GM21529 (cell line): ENCODE data around the gene CMPK2.
"Not testable (repeated sequence)": the region's sequence is repeated elsewhere in the genome, so short reads cannot be mapped to it uniquely, and the experiment has no call there.

Experiments
- ATAC-seq: cut with Tn5 transposase; IDR thresholded peaks from one replicate; pipeline ENCODE4 v1.9.1; 2021; ENCODE audit not compliant: unreplicated experiment

The CMPK2 gene, protein sequence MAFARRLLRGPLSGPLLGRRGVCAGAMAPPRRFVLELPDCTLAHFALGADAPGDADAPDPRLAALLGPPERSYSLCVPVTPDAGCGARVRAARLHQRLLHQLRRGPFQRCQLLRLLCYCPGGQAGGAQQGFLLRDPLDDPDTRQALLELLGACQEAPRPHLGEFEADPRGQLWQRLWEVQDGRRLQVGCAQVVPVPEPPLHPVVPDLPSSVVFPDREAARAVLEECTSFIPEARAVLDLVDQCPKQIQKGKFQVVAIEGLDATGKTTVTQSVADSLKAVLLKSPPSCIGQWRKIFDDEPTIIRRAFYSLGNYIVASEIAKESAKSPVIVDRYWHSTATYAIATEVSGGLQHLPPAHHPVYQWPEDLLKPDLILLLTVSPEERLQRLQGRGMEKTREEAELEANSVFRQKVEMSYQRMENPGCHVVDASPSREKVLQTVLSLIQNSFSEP

DNA sequence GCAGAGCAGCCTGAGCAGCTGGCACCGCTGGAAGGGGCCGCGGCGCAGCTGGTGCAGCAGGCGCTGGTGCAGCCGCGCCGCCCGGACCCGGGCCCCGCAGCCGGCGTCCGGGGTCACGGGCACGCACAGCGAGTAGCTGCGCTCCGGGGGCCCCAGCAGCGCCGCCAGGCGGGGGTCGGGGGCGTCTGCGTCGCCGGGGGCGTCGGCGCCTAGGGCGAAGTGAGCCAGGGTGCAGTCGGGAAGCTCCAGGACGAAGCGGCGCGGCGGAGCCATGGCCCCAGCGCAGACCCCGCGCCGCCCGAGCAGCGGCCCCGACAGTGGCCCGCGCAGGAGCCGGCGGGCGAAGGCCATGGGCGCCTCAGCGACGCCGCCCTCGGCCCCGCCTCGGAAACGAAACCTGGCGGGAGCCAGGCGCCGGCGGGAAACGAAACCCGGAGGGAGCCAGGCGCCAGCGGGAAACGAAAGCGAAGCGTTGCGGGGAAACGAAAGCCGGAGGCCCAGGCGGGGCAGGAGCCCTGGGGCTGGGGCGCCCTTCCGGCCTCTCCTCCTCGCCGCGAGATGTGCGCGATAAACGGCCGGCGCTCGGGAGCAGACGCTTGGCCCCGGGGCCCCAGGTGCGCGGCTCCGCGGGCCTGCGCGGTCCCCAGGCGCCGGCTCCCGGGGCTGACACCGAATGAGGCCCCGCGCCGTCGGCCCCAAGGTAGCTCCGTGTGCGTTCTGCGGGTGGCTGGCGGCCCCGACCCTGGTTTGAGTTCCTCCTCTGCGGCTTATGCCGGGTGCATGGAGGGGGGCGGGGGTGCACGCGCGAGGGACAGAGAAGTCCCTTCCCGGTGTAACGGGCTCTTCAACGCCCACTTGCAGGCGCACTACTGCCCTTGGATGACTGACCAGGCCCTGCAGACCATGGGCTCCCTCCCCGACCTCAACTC is at the start of gene CMPK2:
CMPK2 (minus strand) TSS at position 562 of the 929 bp plus-strand sequence; CDS start at position 351, 211 bp downstream.
- peak; percentile 69 for ATAC-seq

DNA sequence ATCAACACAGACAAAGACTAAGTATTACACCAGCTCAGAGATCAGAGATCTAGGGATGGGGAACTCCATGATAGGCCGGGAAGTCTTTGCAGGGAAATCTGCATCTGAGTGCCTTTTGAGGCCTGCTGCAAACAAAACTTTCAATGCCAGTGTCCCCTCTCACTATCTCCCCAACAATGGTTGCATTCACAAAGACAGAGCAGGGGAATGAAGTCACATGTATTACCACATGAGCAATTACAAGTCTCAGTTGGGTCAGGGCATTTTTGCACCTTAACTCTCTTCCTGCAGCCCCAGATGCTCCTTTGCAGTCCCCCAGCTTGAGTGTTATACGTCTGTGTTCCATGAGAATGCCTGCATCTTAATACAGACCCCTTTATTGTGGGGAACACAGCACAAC is 49.7 kb upstream of the CMPK2 start:
- ATAC-seq: no peak

DNA sequence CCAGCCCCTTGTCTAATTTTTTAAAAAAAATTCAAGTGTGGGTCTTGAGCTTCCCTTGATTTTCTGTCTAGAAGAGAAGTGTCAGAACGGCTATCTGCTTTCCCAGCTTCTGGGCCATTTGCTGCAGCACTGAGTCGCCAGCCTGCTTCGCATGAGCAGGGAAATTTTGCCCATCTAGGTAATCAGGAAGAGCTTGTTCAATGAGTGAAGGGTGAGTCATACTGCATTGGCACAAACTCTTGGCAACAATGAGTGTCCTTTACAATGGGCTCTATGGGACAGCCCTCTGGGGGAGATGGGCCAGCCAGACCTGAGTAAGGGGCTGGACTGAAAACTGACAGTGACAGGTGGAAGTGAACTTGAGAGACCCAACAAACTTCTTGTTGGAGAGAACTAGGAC is 49.1 kb upstream of the CMPK2 start:
- ATAC-seq: no peak

GRCh38 chr2:6913415-6914157 is 47.9 kb upstream of the CMPK2 start:
- no peak for ATAC-seq

DNA sequence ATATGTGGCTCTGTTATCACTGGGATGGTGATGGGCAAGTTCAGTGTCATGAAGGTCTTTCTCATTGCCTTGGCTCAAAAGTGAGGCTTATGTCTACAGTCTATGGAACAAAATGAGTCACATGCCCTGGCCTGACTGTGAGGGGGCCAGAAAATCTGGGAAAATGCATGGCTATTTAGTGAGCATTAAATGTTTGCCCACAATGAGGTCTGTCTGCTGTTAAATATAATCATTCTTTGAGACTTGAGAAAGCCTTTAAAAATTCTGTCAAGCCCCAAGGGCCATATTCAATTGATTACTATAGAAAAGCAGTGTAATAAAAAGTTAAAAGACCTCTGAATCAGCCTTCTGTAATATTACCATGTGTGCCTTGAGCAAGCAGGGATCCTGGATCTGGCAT is 46.0 kb upstream of the CMPK2 start:
- ATAC-seq: no peak

- peak; percentile 98 for ATAC-seq
Measured at GRCh38 chr2:6909431-6910385, 44.0 kb upstream of the CMPK2 start.

DNA sequence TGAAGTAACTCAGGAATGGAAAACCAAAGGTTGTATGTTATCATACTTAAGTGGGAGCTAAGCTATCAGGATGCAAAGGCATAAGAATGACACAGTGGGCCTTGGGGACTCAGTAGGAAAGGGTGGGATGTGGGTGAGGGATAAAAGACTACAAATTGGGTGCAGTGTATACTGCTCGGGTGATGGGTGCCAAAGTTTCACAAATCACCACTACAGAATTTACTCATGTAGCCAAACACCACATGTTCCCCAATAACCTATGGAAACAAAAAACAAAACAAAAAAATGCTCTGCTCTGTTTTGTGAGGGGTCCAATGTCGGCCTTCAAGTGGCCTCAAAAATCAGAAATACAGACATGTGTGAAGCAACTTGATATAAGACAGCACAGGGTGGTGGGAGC is 42.6 kb upstream of the CMPK2 start:
- ATAC-seq: no peak

DNA sequence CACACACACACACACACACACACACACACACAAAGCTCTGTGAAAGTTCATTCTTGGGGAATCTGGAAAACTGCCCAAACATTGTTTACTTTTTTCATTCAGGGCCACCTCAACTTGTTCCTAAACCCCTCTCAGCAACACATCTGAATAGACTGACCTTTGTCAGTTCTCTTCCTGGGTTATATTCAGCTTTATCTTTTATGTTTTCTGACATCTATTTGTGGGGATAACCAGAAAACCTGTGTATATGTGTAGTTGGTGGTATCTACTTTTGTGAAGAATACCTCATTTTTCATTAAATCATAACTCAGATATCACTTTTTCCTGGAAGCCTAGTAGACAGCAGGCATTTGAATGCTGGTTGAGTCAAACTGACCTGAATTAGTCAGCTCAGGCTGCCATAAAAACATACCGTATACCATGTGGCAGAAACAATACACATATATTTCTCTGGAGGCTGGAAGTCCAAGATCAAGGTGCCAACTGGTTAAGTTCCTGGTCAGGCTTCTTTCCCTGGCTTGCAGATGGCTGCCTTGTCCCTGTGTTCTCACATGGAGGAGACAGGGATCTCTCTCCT is 40.5 kb upstream of the CMPK2 start:
- ATAC-seq: no peak

DNA sequence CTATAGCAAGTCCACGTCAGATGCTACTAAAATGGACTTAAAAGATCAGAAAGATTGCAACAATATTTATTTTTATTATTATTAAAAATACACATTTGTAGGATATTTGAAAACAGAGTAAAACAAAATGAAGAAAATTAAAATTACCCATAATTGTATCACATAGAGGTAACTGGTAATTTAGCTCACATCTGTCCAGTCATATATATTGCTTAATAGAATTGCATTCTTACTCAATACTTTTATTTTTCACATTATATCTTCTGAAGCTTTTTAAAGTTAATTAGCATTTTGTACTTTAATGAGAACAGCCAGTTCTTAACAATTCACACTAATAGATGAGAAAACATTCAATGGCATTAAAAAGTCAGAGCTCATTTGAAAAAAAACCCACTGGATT is 40.0 kb upstream of the CMPK2 start:
- ATAC-seq: no peak

DNA sequence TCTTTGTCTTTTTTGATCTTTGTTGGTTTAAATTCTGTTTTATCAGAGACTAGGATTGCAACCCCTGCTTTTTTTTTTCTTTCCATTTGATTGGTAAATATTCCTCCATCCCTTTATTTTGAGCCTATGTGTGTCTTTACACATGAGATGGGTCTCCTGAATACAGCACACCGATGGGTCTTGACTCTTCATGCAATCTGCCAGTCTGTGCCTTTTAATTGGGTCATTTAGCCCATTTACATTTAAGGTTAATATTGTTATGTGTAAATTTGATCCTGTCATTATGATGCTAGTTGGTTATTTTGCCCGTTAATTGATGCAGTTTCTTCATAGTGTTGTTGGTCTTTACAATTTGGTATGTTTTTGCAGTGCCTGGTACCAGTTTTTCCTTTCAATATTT is 36.9 kb upstream of the CMPK2 start:
- ATAC-seq: not testable (repeated sequence)

GRCh38 chr2:6896930-6897759 is 31.4 kb upstream of the CMPK2 start:
- peak; percentile 74 for ATAC-seq

DNA sequence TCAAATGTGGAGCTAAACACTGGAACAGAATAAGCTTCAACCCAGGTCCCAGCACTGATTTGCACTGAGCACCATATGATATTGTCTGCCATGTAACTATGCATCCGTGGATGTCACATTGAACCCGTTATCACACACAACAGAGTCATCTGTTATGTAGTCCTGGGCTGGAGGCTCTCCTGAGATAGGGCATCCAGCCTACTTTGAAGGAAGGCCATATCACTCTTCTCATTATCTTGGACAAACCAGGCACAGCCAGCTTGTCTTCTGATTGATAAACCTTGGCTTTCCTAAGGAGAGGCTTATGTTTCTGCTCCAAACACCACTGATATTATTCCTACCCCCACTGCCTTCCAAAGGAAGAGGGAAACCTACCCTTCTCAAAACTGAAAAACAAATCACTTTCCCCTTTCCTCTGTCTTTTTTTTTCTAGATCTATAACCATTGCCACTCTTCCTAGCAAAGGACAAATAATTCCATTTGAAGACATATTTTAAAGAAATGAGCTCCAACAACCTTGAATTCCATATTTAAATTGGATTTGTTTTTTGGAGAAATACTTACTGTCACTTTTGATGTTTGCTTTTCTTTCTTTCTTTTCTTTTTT is 28.3 kb upstream of the CMPK2 start:
- ATAC-seq: no peak

GRCh38 chr2:6888724-6889123 is 23.0 kb upstream of the CMPK2 start:
- no peak for ATAC-seq

DNA sequence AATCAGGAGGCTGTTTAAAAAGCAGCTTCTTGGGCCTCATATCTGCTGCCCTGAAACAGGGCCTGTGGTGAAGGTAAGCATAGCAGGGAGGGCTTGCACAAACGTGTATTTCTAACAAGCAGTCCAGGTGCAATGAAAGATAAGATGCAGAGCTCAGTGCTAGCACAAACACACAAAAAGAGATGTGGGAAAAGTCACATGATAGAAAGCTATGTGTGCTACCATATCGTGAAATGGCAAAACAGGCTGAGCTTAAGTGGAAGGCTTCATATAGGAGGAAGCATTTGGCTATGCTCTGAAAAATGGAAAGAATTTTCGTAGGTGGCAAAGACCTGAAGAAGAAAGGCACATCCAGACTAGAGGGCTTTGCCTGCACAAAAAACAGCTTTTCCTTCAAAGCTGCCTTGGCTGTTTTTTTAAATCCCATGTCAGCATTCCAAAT is 22.1 kb upstream of the CMPK2 start:
- ATAC-seq: no peak

GRCh38 chr2:6885968-6886367 is 20.3 kb upstream of the CMPK2 start:
- ATAC-seq: no peak

GRCh38 chr2:6885551-6885950 is 19.8 kb upstream of the CMPK2 start:
- no peak for ATAC-seq

- no peak for ATAC-seq
Measured at GRCh38 chr2:6883448-6884122, 17.9 kb upstream of the CMPK2 start.

GRCh38 chr2:6881516-6881915 is 15.8 kb upstream of the CMPK2 start:
- no peak for ATAC-seq
